RWPE2 (cell line): ENCODE results near the gene USB1.

Source experiments
- ATAC-seq: fragments of 200-7000 bp; cut with Tn5 transposase; 3 replicates; pipeline ENCODE4 v1.9.1; 2021; ENCODE audit warnings: low read depth
- DNase-seq: peaks from one replicate; pipeline ENCODE4 v3.0.0-alpha.2; 2020; ENCODE audit warnings: low spot score
- H3K27ac ChIP-seq: fragments of 450-650 bp; 2 replicates; pipeline ENCODE4 v1.5.1; 2017; ENCODE audit warnings: mild to moderate bottlenecking; ENCODE audit not compliant: poor library complexity, severe bottlenecking
- H3K27me3 ChIP-seq: fragments of 250-450 bp; sonication (Bioruptor Pico); 2 replicates; pipeline ENCODE4 v1.5.1; 2021; ENCODE audit warnings: mild to moderate bottlenecking, moderate library complexity; ENCODE audit not compliant: insufficient read depth, poor library complexity, severe bottlenecking
- H3K36me3 ChIP-seq: fragments of 250-450 bp; sonication (Bioruptor Pico); 2 replicates; pipeline ENCODE4 v1.5.1; 2020; ENCODE audit warnings: low read depth, mild to moderate bottlenecking, moderate library complexity
- H3K4me1 ChIP-seq: fragments of 250-450 bp; sonication (Bioruptor Pico); 2 replicates; pipeline ENCODE4 v1.5.1; 2021; ENCODE audit warnings: mild to moderate bottlenecking, moderate library complexity; ENCODE audit not compliant: insufficient read depth, poor library complexity, severe bottlenecking
- H3K4me3 ChIP-seq: fragments of 250-450 bp; sonication (Bioruptor Pico); 2 replicates; pipeline ENCODE4 v1.5.1; 2021; ENCODE audit warnings: mild to moderate bottlenecking, moderate library complexity; ENCODE audit not compliant: severe bottlenecking
- H3K9me3 ChIP-seq: fragments of 250-450 bp; sonication (Bioruptor Pico); 2 replicates; pipeline ENCODE4 v1.5.1; 2021; ENCODE audit warnings: mild to moderate bottlenecking, moderate library complexity; ENCODE audit not compliant: severe bottlenecking
- CTCF ChIP-seq: fragments of 450-650 bp; IDR thresholded peaks from one replicate; pipeline ENCODE4 v1.5.1; 2017; ENCODE audit warnings: mild to moderate bottlenecking, moderate library complexity; ENCODE audit not compliant: poor library complexity, severe bottlenecking

USB1 gene

GRCh38 chr16:58045096-58045495, 43.9 kb downstream of the USB1 start:
- Histone ChIP-seq H3K27me3 (no peaks in the 10 kb centered on the region), H3K4me1 (no peaks in the 10 kb centered on the region), H3K4me3 (no peak overlapping the region), H3K27ac (no peak overlapping the region), H3K9me3 (no peaks in the 10 kb centered on the region), H3K36me3 (no peaks in the 10 kb centered on the region)
- no peak for TF ChIP-seq CTCF
- ATAC-seq (no peak), DNase-seq (no peak)

- Histone ChIP-seq H3K27ac (no peak overlapping the region), H3K4me1 (no peaks in the 10 kb centered on the region), H3K27me3 (no peaks in the 10 kb centered on the region), H3K9me3 (no peaks in the 10 kb centered on the region), H3K4me3 (no peak overlapping the region), H3K36me3 (no peaks in the 10 kb centered on the region)
- no peak for TF ChIP-seq CTCF
- DNase-seq, result no peak
- no peak for ATAC-seq
Measured at GRCh38 chr16:58046054-58046881, 45.1 kb downstream of the USB1 start.

GRCh38 chr16:58046936-58047335, 45.7 kb downstream of the USB1 start:
- DNase-seq, result no peak
- no peaks in the 10 kb centered on the region for H3K9me3 ChIP-seq
- no peak overlapping the region for H3K27ac ChIP-seq
- H3K27me3 ChIP-seq, result no peaks in the 10 kb centered on the region
- TF ChIP-seq CTCF, result no peak
- H3K4me1 ChIP-seq, result no peaks in the 10 kb centered on the region
- no peak for ATAC-seq
- no peaks in the 10 kb centered on the region for H3K36me3 ChIP-seq
- H3K4me3 ChIP-seq, result no peak overlapping the region

- no peak overlapping the region for H3K27ac ChIP-seq
- no peak for TF ChIP-seq CTCF
- H3K27me3 ChIP-seq, result no peaks in the 10 kb centered on the region
- ATAC-seq (no peak), DNase-seq (no peak)
- no peaks in the 10 kb centered on the region for H3K36me3 ChIP-seq
- H3K4me3 ChIP-seq, result no peak overlapping the region
- no peaks in the 10 kb centered on the region for H3K4me1 ChIP-seq
- H3K9me3 ChIP-seq, result no peaks in the 10 kb centered on the region
Measured at GRCh38 chr16:58047557-58048348, 46.5 kb downstream of the USB1 start.
